ENCODE measurements around the gene BMAL2. TPM values are rescaled to one million over a fixed set of nuclear protein-coding genes. Genes with fewer than 3 reads are reported as not detected.

BMAL2 gene, protein sequence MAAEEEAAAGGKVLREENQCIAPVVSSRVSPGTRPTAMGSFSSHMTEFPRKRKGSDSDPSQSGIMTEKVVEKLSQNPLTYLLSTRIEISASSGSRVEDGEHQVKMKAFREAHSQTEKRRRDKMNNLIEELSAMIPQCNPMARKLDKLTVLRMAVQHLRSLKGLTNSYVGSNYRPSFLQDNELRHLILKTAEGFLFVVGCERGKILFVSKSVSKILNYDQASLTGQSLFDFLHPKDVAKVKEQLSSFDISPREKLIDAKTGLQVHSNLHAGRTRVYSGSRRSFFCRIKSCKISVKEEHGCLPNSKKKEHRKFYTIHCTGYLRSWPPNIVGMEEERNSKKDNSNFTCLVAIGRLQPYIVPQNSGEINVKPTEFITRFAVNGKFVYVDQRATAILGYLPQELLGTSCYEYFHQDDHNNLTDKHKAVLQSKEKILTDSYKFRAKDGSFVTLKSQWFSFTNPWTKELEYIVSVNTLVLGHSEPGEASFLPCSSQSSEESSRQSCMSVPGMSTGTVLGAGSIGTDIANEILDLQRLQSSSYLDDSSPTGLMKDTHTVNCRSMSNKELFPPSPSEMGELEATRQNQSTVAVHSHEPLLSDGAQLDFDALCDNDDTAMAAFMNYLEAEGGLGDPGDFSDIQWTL
- 62.2 TPM for total RNA-seq

- peak; percentile 16 for DNase-seq
Measured at GRCh38 chr12:27332714-27333402, at the start of gene BMAL2. BMAL2 (plus strand) TSS chr12:27332836; CDS start chr12:27333073, 237 bp downstream.

- DNase-seq, result no peak
Measured at GRCh38 chr12:27284021-27284420, 48.6 kb upstream of the BMAL2 start.

DNA sequence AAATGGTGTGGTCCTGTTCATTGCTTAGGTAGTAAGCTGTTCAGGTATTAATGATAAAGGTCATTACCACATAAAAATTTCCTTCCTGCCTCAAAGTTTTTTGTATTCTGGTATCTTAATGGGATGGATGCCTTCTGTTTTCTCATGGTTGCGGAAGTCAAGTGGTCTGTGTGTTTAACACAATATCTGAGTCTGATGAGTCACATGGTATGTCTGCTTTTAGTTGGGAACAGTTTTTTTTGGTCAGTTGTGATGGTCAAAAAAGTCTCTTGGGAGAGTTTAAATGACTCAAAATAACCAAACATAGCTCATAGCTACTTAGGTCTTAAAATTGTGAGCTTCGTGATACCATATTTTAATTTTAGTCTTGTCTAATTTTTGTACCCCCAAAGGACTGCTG is 47.9 kb upstream of the BMAL2 start:
- DNase-seq, result no peak

- no peak for DNase-seq
Measured at GRCh38 chr12:27285403-27285802, 47.2 kb upstream of the BMAL2 start.

DNA sequence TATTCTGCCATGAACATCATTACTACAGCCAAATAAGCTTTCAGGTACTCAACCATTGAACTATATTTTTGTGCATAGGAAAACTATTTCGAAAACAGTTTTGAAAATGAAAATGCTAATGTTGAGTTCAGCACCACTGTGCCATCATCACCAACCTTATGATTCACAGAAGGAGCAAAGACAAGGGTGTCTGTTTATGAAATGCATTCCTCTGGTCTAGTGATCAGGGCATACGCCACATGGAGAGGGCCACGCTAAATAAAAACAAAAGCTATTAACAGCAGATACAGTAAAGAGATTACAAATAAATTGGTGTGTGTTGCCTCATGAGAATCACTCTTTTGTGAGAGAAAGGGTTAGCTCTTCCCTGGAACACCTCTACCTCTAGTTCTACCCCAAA is 43.2 kb upstream of the BMAL2 start:
- DNase-seq, result no peak

GRCh38 chr12:27290501-27291168 is 42.0 kb upstream of the BMAL2 start:
- no peak for DNase-seq

GRCh38 chr12:27291862-27292261 is 40.8 kb upstream of the BMAL2 start:
- DNase-seq, result no peak

DNA sequence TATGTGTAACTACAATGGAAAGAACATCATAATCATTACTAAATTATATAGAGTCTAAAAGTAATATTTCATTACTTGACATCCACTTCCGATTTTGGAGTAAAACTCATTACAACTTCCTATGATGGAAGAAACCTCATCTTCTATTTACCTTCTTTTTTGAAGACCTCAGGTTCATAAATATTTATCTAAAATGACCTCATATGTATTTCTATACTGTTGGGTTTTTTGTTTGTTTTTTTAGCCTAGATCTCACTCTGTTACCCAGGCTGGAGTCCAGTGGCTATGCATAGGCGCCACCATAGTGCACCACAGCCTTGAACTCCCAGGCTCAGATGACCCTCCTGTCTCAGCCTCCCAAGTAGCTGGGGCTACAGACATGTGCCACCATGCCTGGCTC is 39.9 kb upstream of the BMAL2 start:
- no peak for DNase-seq

- DNase-seq, result no peak
Measured at GRCh38 chr12:27293463-27293862, 39.2 kb upstream of the BMAL2 start.

- DNase-seq, result no peak
Measured at GRCh38 chr12:27296674-27297073, 36.0 kb upstream of the BMAL2 start.

GRCh38 chr12:27297566-27297965 is 35.1 kb upstream of the BMAL2 start:
- DNase-seq, result no peak

- no peak for DNase-seq
Measured at GRCh38 chr12:27299102-27299501, 33.5 kb upstream of the BMAL2 start.

- DNase-seq, result no peak
Measured at GRCh38 chr12:27300226-27300625, 32.4 kb upstream of the BMAL2 start.

DNA sequence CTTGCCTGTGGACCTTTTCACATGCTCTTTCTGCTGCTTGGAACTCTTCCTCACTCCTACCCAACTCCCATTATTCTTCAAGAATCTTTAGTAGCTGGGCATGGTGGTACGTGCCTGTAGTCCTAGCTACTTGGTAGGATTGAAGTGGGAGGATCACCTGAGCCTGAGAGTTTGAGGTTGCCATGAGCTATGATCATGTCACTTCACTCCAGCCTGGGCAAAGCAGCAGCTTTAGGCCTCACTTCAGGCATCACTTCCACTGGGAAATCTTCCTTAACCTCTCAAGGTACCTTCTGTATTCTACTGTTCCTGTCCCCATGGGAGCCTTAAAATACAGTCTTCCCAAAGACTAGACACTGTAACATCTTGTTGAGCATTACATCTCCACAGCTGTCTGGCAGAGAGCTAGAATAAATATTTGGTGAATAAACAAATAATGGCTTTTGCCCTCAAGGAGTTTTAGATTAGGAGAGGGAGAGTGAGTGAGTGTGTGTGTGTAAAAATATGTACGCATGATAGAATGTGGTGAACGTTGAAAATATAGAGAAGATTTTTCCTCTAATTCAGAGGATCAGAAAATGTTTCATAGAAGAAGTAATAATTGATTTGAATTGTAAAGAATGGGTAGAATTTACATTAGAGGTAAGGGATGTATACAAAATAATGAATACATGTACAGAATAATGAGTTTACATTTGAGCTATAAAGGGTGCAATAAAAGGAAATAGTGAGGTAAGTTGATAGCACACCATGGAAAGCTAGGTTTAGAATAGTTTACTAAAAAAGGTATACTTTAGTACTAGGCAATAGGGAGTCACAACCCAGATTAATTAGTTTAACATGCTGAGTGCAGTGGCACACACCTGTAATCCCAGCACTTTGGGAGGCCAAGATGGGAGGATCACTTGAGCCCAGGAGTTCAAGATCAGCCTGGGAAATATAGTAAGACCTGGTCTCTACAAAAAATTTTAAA is 29.2 kb upstream of the BMAL2 start:
- DNase-seq, result no peak

DNA sequence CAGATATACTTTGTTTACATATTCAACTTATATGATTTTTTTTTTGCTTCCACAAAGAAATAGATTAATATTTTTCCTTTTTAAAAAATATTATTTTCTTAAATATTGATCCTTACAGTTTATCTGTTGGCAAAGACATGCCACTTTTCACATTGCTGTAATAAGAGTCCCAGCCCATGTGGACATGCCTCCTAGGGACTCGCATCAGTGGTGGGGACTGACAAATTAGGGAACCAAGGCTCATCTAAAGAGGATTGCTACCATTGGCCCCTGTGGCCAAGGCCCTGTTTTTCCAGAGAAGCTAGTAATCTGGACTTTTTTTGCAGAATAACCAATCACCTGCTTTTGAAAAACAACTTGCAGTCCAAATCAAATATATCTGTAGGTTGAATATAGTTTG is 27.8 kb upstream of the BMAL2 start:
- no peak for DNase-seq

- DNase-seq, result no peak
Measured at GRCh38 chr12:27305673-27306456, 26.8 kb upstream of the BMAL2 start.

GRCh38 chr12:27309293-27309994 is 23.2 kb upstream of the BMAL2 start:
- DNase-seq, result no peak

GRCh38 chr12:27309995-27310315 is 22.7 kb upstream of the BMAL2 start:
- DNase-seq, result no peak

DNA sequence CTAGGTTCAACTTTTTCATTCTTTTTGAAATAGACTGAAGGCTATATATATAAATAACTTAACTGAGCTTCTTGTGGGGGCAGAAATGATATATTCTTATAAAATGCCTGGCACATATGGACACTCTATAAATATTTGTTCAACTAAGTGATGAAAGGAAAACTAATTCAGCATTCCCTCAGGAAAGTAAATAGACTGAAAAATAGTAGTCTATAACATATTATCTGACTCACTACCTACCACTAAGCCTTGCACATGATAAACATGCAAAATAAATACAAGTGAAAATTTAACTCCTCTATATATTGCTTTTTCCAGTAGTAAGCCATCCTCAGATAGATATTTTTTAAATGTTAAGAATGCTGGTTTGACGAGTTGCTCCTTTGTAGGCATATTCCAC is 15.7 kb upstream of the BMAL2 start:
- DNase-seq, result no peak

- no peak for DNase-seq
Measured at GRCh38 chr12:27319409-27319808, 13.2 kb upstream of the BMAL2 start.

Measured in occipital lobe (tissue), 2 donors.